Measurements from ENCODE around the gene RALGDS.
"Not testable (repeated sequence)": the region's sequence is repeated elsewhere in the genome, so short reads cannot be mapped to it uniquely, and the experiment has no call there.

RALGDS gene

DNA sequence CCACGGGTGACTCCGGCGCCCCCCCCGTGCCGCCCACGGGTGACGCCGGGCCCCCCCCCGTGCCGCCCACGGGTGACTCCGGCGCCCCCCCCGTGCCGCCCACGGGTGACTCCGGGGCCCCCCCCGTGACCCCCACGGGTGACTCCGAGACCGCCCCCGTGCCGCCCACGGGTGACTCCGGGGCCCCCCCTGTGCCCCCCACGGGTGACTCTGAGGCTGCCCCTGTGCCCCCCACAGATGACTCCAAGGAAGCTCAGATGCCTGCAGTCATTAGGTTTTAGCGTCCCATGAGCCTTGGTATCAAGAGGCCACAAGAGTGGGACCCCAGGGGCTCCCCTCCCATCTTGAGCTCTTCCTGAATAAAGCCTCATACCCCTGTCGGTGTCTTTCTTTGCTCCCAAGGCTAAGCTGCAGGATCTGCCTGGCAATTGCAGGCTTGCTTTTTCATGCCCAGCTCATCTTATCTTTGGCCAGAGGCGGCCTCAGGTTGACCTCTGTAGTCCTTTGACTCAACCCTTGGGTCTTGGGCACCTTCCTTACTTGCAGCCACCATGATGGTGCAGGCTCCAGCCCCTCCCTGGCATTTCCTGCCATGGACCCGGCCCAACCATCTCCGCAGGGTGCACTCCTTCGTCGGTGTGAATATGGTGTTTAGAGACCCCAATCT, 49.4 kb downstream of the RALGDS start:
- no peak for DNase-seq (ENCODE audit: low read depth)
- no peak overlapping the region for H3K4me3 ChIP-seq (ENCODE audit: low read depth, low read length)
- TF ChIP-seq, protein P1, sequence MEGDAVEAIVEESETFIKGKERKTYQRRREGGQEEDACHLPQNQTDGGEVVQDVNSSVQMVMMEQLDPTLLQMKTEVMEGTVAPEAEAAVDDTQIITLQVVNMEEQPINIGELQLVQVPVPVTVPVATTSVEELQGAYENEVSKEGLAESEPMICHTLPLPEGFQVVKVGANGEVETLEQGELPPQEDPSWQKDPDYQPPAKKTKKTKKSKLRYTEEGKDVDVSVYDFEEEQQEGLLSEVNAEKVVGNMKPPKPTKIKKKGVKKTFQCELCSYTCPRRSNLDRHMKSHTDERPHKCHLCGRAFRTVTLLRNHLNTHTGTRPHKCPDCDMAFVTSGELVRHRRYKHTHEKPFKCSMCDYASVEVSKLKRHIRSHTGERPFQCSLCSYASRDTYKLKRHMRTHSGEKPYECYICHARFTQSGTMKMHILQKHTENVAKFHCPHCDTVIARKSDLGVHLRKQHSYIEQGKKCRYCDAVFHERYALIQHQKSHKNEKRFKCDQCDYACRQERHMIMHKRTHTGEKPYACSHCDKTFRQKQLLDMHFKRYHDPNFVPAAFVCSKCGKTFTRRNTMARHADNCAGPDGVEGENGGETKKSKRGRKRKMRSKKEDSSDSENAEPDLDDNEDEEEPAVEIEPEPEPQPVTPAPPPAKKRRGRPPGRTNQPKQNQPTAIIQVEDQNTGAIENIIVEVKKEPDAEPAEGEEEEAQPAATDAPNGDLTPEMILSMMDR (IDR thresholded peaks at IDR 0.05; ENCODE audit: low read depth, low read length, missing control alignments), result no peak

DNA sequence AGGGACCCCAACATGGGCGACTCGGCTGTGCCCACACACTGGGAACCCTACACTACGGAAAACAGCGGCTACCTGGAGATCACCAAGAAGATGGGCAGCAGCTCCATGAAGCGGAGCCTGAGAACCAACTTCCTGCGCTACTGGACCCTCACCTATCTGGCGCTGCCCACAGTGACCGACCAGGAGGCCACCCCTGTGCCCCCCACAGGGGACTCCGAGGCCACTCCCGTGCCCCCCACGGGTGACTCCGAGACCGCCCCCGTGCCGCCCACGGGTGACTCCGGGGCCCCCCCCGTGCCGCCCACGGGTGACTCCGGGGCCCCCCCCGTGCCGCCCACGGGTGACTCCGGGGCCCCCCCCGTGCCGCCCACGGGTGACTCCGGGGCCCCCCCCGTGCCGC, 50.1 kb downstream of the RALGDS start:
- DNase-seq (ENCODE audit: low read depth); H3K4me3 ChIP-seq (ENCODE audit: low read depth, low read length): not testable (repeated sequence)

DNA sequence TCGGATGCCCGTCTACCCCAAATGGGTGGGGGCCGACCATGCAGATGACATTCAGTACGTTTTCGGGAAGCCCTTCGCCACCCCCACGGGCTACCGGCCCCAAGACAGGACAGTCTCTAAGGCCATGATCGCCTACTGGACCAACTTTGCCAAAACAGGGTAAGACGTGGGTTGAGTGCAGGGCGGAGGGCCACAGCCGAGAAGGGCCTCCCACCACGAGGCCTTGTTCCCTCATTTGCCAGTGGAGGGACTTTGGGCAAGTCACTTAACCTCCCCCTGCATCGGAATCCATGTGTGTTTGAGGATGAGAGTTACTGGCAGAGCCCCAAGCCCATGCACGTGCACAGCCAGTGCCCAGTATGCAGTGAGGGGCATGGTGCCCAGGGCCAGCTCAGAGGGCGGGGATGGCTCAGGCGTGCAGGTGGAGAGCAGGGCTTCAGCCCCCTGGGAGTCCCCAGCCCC, 50.5 kb downstream of the RALGDS start:
- DNase-seq (ENCODE audit: low read depth); H3K4me3 ChIP-seq (ENCODE audit: low read depth, low read length): not testable (repeated sequence)

DNA sequence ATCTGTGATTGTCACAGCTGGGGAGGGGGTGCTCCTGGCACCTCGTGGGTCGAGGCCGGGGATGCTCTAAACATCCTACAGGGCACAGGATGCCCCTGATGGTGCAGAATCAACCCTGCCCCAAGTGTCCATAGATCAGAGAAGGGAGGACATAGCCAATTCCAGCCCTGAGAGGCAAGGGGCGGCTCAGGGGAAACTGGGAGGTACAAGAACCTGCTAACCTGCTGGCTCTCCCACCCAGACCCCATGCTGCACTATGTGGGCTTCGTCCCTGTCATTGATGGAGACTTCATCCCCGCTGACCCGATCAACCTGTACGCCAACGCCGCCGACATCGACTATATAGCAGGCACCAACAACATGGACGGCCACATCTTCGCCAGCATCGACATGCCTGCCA, 52.6 kb downstream of the RALGDS start:
- not testable (repeated sequence) for DNase-seq (ENCODE audit: low read depth); H3K4me3 ChIP-seq (ENCODE audit: low read depth, low read length)

DNA sequence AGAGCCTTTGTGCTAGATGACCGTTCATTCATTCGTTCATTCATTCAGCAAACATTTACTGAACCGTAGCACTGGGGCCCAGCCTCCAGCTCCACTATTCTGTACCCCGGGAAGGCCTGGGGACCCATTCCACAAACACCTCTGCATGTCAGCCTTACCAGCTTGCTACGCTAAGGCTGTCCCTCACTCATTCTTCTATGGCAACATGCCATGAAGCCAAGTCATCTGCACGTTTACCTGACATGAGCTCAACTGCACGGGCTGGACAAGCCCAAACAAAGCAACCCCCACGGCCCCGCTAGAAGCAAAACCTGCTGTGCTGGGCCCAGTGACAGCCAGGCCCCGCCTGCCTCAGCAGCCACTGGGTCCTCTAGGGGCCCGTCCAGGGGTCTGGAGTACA, 53.2 kb downstream of the RALGDS start:
- TF ChIP-seq, protein P1 (IDR thresholded peaks at IDR 0.05; ENCODE audit: low read depth, low read length, missing control alignments), result no peak
- DNase-seq (ENCODE audit: low read depth), result no peak
- no peak overlapping the region for H3K4me3 ChIP-seq (ENCODE audit: low read depth, low read length)

DNA sequence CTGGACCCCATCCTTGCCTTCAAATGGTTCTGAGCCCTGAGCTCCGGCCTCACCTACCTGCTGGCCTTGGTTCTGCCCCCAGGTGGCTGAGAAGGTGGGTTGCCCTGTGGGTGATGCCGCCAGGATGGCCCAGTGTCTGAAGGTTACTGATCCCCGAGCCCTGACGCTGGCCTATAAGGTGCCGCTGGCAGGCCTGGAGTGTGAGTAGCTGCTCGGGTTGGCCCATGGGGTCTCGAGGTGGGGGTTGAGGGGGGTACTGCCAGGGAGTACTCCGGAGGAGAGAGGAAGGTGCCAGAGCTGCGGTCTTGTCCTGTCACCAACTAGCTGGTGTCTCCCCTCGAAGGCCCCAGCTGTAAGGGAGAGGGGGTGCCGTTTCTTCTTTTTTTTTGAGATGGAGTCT, 54.0 kb downstream of the RALGDS start:
- DNase-seq (ENCODE audit: low read depth), result no peak
- no peak overlapping the region for H3K4me3 ChIP-seq (ENCODE audit: low read depth, low read length)
- TF ChIP-seq, protein P1 (IDR thresholded peaks at IDR 0.05; ENCODE audit: low read depth, low read length, missing control alignments), result no peak

DNA sequence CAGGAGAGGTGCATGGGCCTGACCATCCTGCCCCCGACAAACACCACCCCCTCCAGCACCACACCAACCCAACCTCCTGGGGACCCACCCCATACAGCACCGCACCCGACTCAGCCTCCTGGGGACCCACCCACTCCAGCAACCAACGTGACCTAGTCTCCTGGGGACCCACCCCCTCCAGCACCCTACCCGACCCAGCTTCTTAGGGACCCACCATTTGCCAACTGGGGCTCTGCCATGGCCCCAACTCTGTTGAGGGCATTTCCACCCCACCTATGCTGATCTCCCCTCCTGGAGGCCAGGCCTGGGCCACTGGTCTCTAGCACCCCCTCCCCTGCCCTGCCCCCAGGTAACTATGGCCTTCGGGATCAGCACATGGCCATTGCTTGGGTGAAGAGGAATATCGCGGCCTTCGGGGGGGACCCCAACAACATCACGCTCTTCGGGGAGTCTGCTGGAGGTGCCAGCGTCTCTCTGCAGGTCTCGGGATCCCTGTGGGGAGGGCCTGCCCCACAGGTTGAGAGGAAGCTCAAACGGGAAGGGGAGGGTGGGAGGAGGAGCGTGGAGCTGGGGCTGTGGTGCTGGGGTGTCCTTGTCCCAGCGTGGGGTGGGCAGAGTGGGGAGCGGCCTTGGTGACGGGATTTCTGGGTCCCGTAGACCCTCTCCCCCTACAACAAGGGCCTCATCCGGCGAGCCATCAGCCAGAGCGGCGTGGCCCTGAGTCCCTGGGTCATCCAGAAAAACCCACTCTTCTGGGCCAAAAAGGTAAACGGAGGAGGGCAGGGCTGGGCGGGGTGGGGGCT, 54.7 kb downstream of the RALGDS start:
- TF ChIP-seq, protein P1 (IDR thresholded peaks at IDR 0.05; ENCODE audit: low read depth, low read length, missing control alignments), result no peak
- no peak for DNase-seq (ENCODE audit: low read depth)
- H3K4me3 ChIP-seq (ENCODE audit: low read depth, low read length), result no peak overlapping the region

DNA sequence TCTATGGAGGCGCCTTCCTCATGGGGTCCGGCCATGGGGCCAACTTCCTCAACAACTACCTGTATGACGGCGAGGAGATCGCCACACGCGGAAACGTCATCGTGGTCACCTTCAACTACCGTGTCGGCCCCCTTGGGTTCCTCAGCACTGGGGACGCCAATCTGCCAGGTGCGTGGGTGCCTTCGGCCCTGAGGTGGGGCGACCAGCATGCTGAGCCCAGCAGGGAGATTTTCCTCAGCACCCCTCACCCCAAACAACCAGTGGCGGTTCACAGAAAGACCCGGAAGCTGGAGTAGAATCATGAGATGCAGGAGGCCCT, 56.0 kb downstream of the RALGDS start:
- TF ChIP-seq, protein P1 (IDR thresholded peaks at IDR 0.05; ENCODE audit: low read depth, low read length, missing control alignments), result no peak
- DNase-seq (ENCODE audit: low read depth), result no peak
- H3K4me3 ChIP-seq (ENCODE audit: low read depth, low read length), result no peak overlapping the region
